Fibroblast of lung (primary cell): ENCODE data around the gene INHBB. TPM values are rescaled to one million over a fixed set of nuclear protein-coding genes. Genes with fewer than 3 reads are reported as not detected.
A peak's percentile ranks its signal among the peaks of the same experiment; 100 is the strongest.

Experiments used
- DNase-seq, 2 donors: peaks; one replicate each; pipeline versions ENCODE4 v3.0.0 to v3.0.0-alpha.2; 2010; ENCODE audit warnings: low read depth in 2 of 2
- H2AFZ ChIP-seq: 2 replicates; pipeline ENCODE4 v1.5.1; 2012; ENCODE audit warnings: low read length, control low read depth, inconsistent platforms
- H3K27ac ChIP-seq: 2 replicates; pipeline ENCODE4 v1.5.1; 2011; ENCODE audit warnings: low read length, control low read depth; ENCODE audit not compliant: insufficient read depth
- H3K27me3 ChIP-seq: 2 replicates; pipeline ENCODE4 v1.5.1; 2011; ENCODE audit warnings: mild to moderate bottlenecking, low read length; ENCODE audit not compliant: control insufficient read depth, insufficient read depth
- H3K36me3 ChIP-seq: 2 replicates; pipeline ENCODE4 v1.5.1; 2011; ENCODE audit warnings: low read length; ENCODE audit not compliant: control insufficient read depth, insufficient read depth
- H3K4me1 ChIP-seq: 2 replicates; pipeline ENCODE4 v1.5.1; 2011; ENCODE audit warnings: low read length; ENCODE audit not compliant: control insufficient read depth, insufficient read depth; ENCODE audit errors: extremely low read depth
- H3K4me2 ChIP-seq: 2 replicates; pipeline ENCODE4 v1.5.1; 2011; ENCODE audit warnings: low read length, control low read depth; ENCODE audit not compliant: insufficient read depth; ENCODE audit errors: extremely low read depth
- H3K4me3 ChIP-seq, 4 experiments: fragments of 200-600 bp in 1 of 4; sonication (generic) in 1 of 4; replicated peaks in 1 of 4; 2 replicates each; pipeline ENCODE4 v1.5.1; 2011 to 2016; ENCODE audit warnings: low read length in 4 of 4, low read depth in 3 of 4, mild to moderate bottlenecking in 3 of 4, control low read depth in 2 of 4, inconsistent platforms in 1 of 4, mixed read lengths in 1 of 4; ENCODE audit not compliant: insufficient read depth in 1 of 4; ENCODE audit errors: control extremely low read depth in 1 of 4
- H3K79me2 ChIP-seq: 2 replicates; pipeline ENCODE4 v1.5.1; 2012; ENCODE audit warnings: mild to moderate bottlenecking, low read length, inconsistent platforms; ENCODE audit not compliant: control insufficient read depth, insufficient read depth
- H3K9ac ChIP-seq: 2 replicates; pipeline ENCODE4 v1.5.1; 2011; ENCODE audit warnings: mild to moderate bottlenecking, low read length, control low read depth; ENCODE audit not compliant: insufficient read depth
- H3K9me3 ChIP-seq: 2 replicates; pipeline ENCODE4 v1.5.1; 2012; ENCODE audit warnings: low read depth, low read length; ENCODE audit not compliant: control insufficient read depth, insufficient read depth
- H4K20me1 ChIP-seq: 2 replicates; pipeline ENCODE4 v1.5.1; 2011; ENCODE audit warnings: low read length; ENCODE audit not compliant: control insufficient read depth, insufficient read depth; ENCODE audit errors: extremely low read depth
- CTCF ChIP-seq, 2 donors: IDR thresholded peaks in 1 of 2; conservative IDR thresholded peaks in 1 of 2; 1 replicate in 1 of 2; 2 replicates in 1 of 2; pipeline ENCODE4 v1.5.1; 2011 to 2012; ENCODE audit warnings: low read length in 2 of 2, control low read depth in 1 of 2, inconsistent platforms in 1 of 2, low read depth in 1 of 2, mild to moderate bottlenecking in 1 of 2
- EZH2 ChIP-seq: IDR thresholded peaks from 2 replicates; pipeline ENCODE4 v1.5.1; 2012; ENCODE audit warnings: low read length, control low read depth, mild to moderate bottlenecking; ENCODE audit errors: missing control alignments
- polyA plus RNA-seq, 2 donors: library from polyadenylated mRNA; depleted of rRNA in 1 of 2; stranded (reverse) in 1 of 2; unstranded in 1 of 2; fragments of >200 nt; gene quantifications; 2 replicates each; pipeline ENCODE4 v1.2.1, GENCODE V29; 2011 to 2012; ENCODE audit warnings: missing spikeins in 1 of 2
- total RNA-seq: library from RNA; depleted of rRNA; stranded (reverse); fragments of >200 nt; gene quantifications from 2 replicates; pipeline ENCODE4 v1.2.1, GENCODE V29; 2014

Gene INHBB
- total and polyA plus RNA-seq, 2 donors (not counting 1 experiment from before 2014, with no cell fraction given), result 0.01 TPM; not detected in 1

- Histone ChIP-seq H3K27ac (no peak overlapping the region), H3K27me3 (peaks cover 15% of the 10 kb centered on the region), H3K4me1 (no peaks in the 10 kb centered on the region), H3K4me3 (no peak overlapping the region), H3K79me2 (no peaks in the 10 kb centered on the region), H2AFZ (no peak overlapping the region), H3K4me2 (no peak overlapping the region), H3K9me3 (no peaks in the 10 kb centered on the region), H4K20me1 (no peaks in the 10 kb centered on the region), H3K36me3 (no peaks in the 10 kb centered on the region), H3K9ac (no peak overlapping the region)
- peak in 1 of 2 donors; percentile 53 for DNase-seq
- no peak for TF ChIP-seq CTCF (conservative IDR thresholded peaks at IDR 0.05 in 1 of 2, IDR thresholded peaks at IDR 0.05 in 1 of 2; ENCODE audit: low read depth in 1 of 2, low read length in 2 of 2)
- TF ChIP-seq EZH2, result no peak
Measured at GRCh38 chr2:120318626-120319025, 27.3 kb upstream of the INHBB start.

- H3K4me1 ChIP-seq, result no peaks in the 10 kb centered on the region
- H3K36me3 ChIP-seq, result no peaks in the 10 kb centered on the region
- peaks cover 15% of the 10 kb centered on the region for H3K27me3 ChIP-seq
- H2AFZ ChIP-seq, result no peak overlapping the region
- H3K9ac ChIP-seq, result no peak overlapping the region
- H3K9me3 ChIP-seq, result no peaks in the 10 kb centered on the region
- H3K4me3 ChIP-seq, result no peak overlapping the region
- TF ChIP-seq EZH2 (no peak), CTCF (conservative IDR thresholded peaks at IDR 0.05 in 1 of 2, IDR thresholded peaks at IDR 0.05 in 1 of 2; ENCODE audit: low read depth in 1 of 2, low read length in 2 of 2) (no peak)
- no peak overlapping the region for H3K4me2 ChIP-seq
- H3K79me2 ChIP-seq, result no peaks in the 10 kb centered on the region
- no peak for DNase-seq
- H3K27ac ChIP-seq, result no peak overlapping the region
- H4K20me1 ChIP-seq, result no peaks in the 10 kb centered on the region
Measured at GRCh38 chr2:120319123-120319522, 26.8 kb upstream of the INHBB start.

- no peaks in the 10 kb centered on the region for H3K9me3 ChIP-seq
- H4K20me1 ChIP-seq, result no peaks in the 10 kb centered on the region
- no peak overlapping the region for H2AFZ ChIP-seq
- no peaks in the 10 kb centered on the region for H3K36me3 ChIP-seq
- H3K27ac ChIP-seq, result no peak overlapping the region
- H3K9ac ChIP-seq, result no peak overlapping the region
- H3K4me1 ChIP-seq, result no peaks in the 10 kb centered on the region
- no peak overlapping the region for H3K4me2 ChIP-seq
- peaks cover 15% of the 10 kb centered on the region for H3K27me3 ChIP-seq
- TF ChIP-seq EZH2 (no peak), CTCF (conservative IDR thresholded peaks at IDR 0.05 in 1 of 2, IDR thresholded peaks at IDR 0.05 in 1 of 2; ENCODE audit: low read depth in 1 of 2, low read length in 2 of 2) (no peak)
- H3K4me3 ChIP-seq, result no peak overlapping the region
- DNase-seq, result no peak
- no peaks in the 10 kb centered on the region for H3K79me2 ChIP-seq
Measured at GRCh38 chr2:120319686-120320317, 26.1 kb upstream of the INHBB start.
